GM23248 (cell line): ENCODE results near the gene AHSG. TPM values are rescaled to one million over a fixed set of nuclear protein-coding genes. Genes with fewer than 3 reads are reported as not detected.

Experiments used
- DNase-seq: peaks from one replicate; pipeline ENCODE4 v3.0.0-alpha.2; 2015
- H2AFZ ChIP-seq: fragments of 200-600 bp; sonication (generic); 2 replicates; pipeline ENCODE4 v1.6.1; 2016; ENCODE audit warnings: antibody characterized with exemption
- H3F3A ChIP-seq: fragments of 200-600 bp; sonication (generic); 2 replicates; pipeline ENCODE4 v1.6.1; 2016; ENCODE audit warnings: mild to moderate bottlenecking, antibody characterized with exemption, mixed run types; ENCODE audit not compliant: insufficient read depth
- H3K27ac ChIP-seq: fragments of 200-600 bp; sonication (generic); 2 replicates; pipeline ENCODE4 v1.5.1; 2016; ENCODE audit warnings: mild to moderate bottlenecking
- H3K27me3 ChIP-seq: fragments of 200-600 bp; sonication (generic); replicated peaks from 2 replicates; pipeline ENCODE4 v1.6.1; 2016; ENCODE audit warnings: mild to moderate bottlenecking; ENCODE audit not compliant: insufficient read depth
- H3K36me3 ChIP-seq: fragments of 200-600 bp; sonication (generic); 2 replicates; pipeline ENCODE4 v1.6.1; 2016; ENCODE audit warnings: low read depth, mild to moderate bottlenecking
- H3K4me1 ChIP-seq: fragments of 200-600 bp; sonication (generic); 2 replicates; pipeline ENCODE4 v1.6.1; 2016; ENCODE audit warnings: mild to moderate bottlenecking; ENCODE audit not compliant: insufficient read depth
- H3K4me2 ChIP-seq: fragments of 200-600 bp; sonication (generic); one replicate; pipeline ENCODE4 v1.6.1; 2016; ENCODE audit warnings: mild to moderate bottlenecking; ENCODE audit not compliant: unreplicated experiment
- H3K4me3 ChIP-seq: fragments of 200-600 bp; sonication (generic); 2 replicates; pipeline ENCODE4 v1.5.1; 2016; ENCODE audit warnings: mild to moderate bottlenecking
- H3K79me2 ChIP-seq: fragments of 200-600 bp; sonication (generic); 2 replicates; pipeline ENCODE4 v1.6.1; 2016; ENCODE audit warnings: mild to moderate bottlenecking; ENCODE audit not compliant: insufficient read depth
- H3K9ac ChIP-seq: fragments of 200-600 bp; sonication (generic); 2 replicates; pipeline ENCODE4 v1.6.1; 2016; ENCODE audit warnings: mild to moderate bottlenecking
- H3K9me2 ChIP-seq: fragments of 200-600 bp; sonication (generic); 2 replicates; pipeline ENCODE4 v1.6.1; 2016; ENCODE audit warnings: mixed run types, mild to moderate bottlenecking, moderate library complexity; ENCODE audit not compliant: insufficient read depth
- H3K9me3 ChIP-seq: fragments of 200-600 bp; sonication (generic); one replicate; pipeline ENCODE4 v1.6.1; 2017; ENCODE audit warnings: low read depth
- H4K20me1 ChIP-seq: fragments of 200-600 bp; sonication (generic); 2 replicates; pipeline ENCODE4 v1.6.0; 2016; ENCODE audit not compliant: insufficient read depth
- EZH2 ChIP-seq: fragments of 200-600 bp; sonication (generic); IDR thresholded peaks from 2 replicates; pipeline ENCODE4 v1.6.1; 2018; ENCODE audit warnings: antibody characterized with exemption, mild to moderate bottlenecking; ENCODE audit not compliant: insufficient read depth, poor library complexity, severe bottlenecking
- EZH2phosphoT487 ChIP-seq: fragments of 200-600 bp; sonication (generic); IDR thresholded peaks from 2 replicates; pipeline ENCODE4 v1.6.1; 2018; ENCODE audit warnings: antibody characterized with exemption, moderate library complexity, mild to moderate bottlenecking, low read depth; ENCODE audit not compliant: insufficient read depth
- in situ Hi-C: fragments of 300-500 bp; cut with MboI; formaldehyde crosslinking; loops from 2 replicates; pipeline ENCODE4 v1.15.0; 2020
- polyA plus RNA-seq: library from polyadenylated mRNA; unstranded; fragments of >200 nt; fragmentation: Nextera tagmentation; extraction: Ambion mirVana; gene quantifications from 2 replicates; pipeline ENCODE4 v1.2.1, GENCODE V29; 2016
- small RNA-seq: library from RNA; depleted of rRNA; stranded (forward); fragments of <200 nt; gene quantifications from one replicate; pipeline ENCODE3, GENCODE V24; 2014; ENCODE audit warnings: low read depth, low replicate concordance
- total RNA-seq: library from RNA; depleted of rRNA; stranded (reverse); fragments of >200 nt; shearing (Covaris generic); gene quantifications from 2 replicates; pipeline ENCODE4 v1.2.3, GENCODE V29; 2014; rRNA removed

Gene AHSG
- total and polyA plus RNA-seq, 2 experiments from 2014 or later = not detected

GRCh38 chr3:186670155-186670554 is 57.3 kb downstream of the AHSG start:
- Histone ChIP-seq H3K9me2 (no peaks in the 10 kb centered on the region), H3F3A (no peaks in the 10 kb centered on the region), H3K27ac (no peak overlapping the region), H3K27me3 (peaks cover 39% of the 10 kb centered on the region), H3K4me1 (no peaks in the 10 kb centered on the region), H3K9me3 (no peaks in the 10 kb centered on the region), H3K79me2 (no peaks in the 10 kb centered on the region), H3K4me3 (no peak overlapping the region), H4K20me1 (no peaks in the 10 kb centered on the region), H3K4me2 (no peak overlapping the region), H3K9ac (no peak overlapping the region), H3K36me3 (no peaks in the 10 kb centered on the region), H2AFZ (no peak overlapping the region)
- in situ Hi-C loops = no loop called here
- no peak for TF ChIP-seq EZH2
- no peak for TF ChIP-seq EZH2phosphoT487
- no peak for DNase-seq

Small RNAs within 50 kb of the gene (small RNA-seq; reads per million reads assigned to genes)
- gene RF00017 = not detected

Other genes with a start within 250 kb of the AHSG start
- 0.63 and 0.76 TPM in 2 replicates for gene CRYGS, start 68.7 kb upstream of the AHSG start, total RNA-seq
- gene CRYGS, start 68.7 kb upstream of the AHSG start, polyA plus RNA-seq = 0.49 and 1.3 TPM in 2 replicates
- 14.6 and 17.7 TPM in 2 replicates for gene TBCCD1, start 45.7 kb upstream of the AHSG start, total RNA-seq
- 15.6 and 16.3 TPM in 2 replicates for gene TBCCD1, start 45.7 kb upstream of the AHSG start, polyA plus RNA-seq
- 63.2 and 65.9 TPM in 2 replicates for gene DNAJB11, start 42.3 kb upstream of the AHSG start, total RNA-seq
- gene DNAJB11, start 42.3 kb upstream of the AHSG start, polyA plus RNA-seq = 99.3 and 102 TPM in 2 replicates
- not detected in 2 replicates for gene FETUB, start 27.3 kb downstream of the AHSG start, total RNA-seq
- not detected in 2 replicates for gene FETUB, start 27.3 kb downstream of the AHSG start, polyA plus RNA-seq
- gene HRG, start 53.0 kb downstream of the AHSG start, total RNA-seq = not detected in 2 replicates
- gene HRG, start 53.0 kb downstream of the AHSG start, polyA plus RNA-seq = not detected in 2 replicates
- not detected in 2 replicates for gene KNG1, start 104.3 kb downstream of the AHSG start, total RNA-seq
- not detected in 2 replicates for gene KNG1, start 104.3 kb downstream of the AHSG start, polyA plus RNA-seq
- 426 and 469 TPM in 2 replicates for gene EIF4A2, start 170.5 kb downstream of the AHSG start, total RNA-seq
- 122 TPM in 2 replicates for gene EIF4A2, start 170.5 kb downstream of the AHSG start, polyA plus RNA-seq
- gene RFC4, start 193.4 kb downstream of the AHSG start, total RNA-seq = 12.0 and 16.2 TPM in 2 replicates
- gene RFC4, start 193.4 kb downstream of the AHSG start, polyA plus RNA-seq = 22.1 and 22.8 TPM in 2 replicates
- not detected in 2 replicates for gene ADIPOQ, start 229.7 kb downstream of the AHSG start, total RNA-seq
- gene ADIPOQ, start 229.7 kb downstream of the AHSG start, polyA plus RNA-seq = not detected in 2 replicates